OCI-LY7 (cell line): ENCODE measurements around the gene HOXB6. TPM values are rescaled to one million over a fixed set of nuclear protein-coding genes. Genes with fewer than 3 reads are reported as not detected.

Source experiments
- BruUV-seq: library from RNA; stranded (reverse); fragments of 400-500 nt; replicated peaks from 2 replicates; lab custom pipeline; 2021; lab: Mats Ljungman, UMichigan
- CTCF ChIA-PET: fragments of 300-600 bp; sonication (Branson Sonifier 250); formaldehyde crosslinking; loops from one replicate; lab custom pipeline; 2022; ENCODE audit warnings: antibody characterized with exemption; ENCODE audit not compliant: unreplicated experiment; lab: Charles Lee
- POLR2A ChIA-PET: fragments of 300-600 bp; sonication (Branson Sonifier 250); formaldehyde crosslinking; loops from one replicate; lab custom pipeline; 2022; ENCODE audit warnings: antibody characterized with exemption; lab: Charles Lee
- DNase-seq: peaks from one replicate; pipeline ENCODE4 v3.0.0-alpha.2; 2015; ENCODE audit warnings: low spot score
- H2AFZ ChIP-seq: fragments of 200-600 bp; sonication (generic), shearing (Covaris generic); 2 replicates; pipeline ENCODE4 v1.6.1; 2014; ENCODE audit warnings: mild to moderate bottlenecking, antibody characterized with exemption, low read length, moderate library complexity
- H3K27ac ChIP-seq: fragments of 200-600 bp; sonication (generic); 2 replicates; pipeline ENCODE4 v1.5.1; 2014; ENCODE audit warnings: mixed run types, low read depth, mild to moderate bottlenecking, moderate library complexity, low read length, inconsistent platforms; ENCODE audit not compliant: poor library complexity, severe bottlenecking
- H3K36me3 ChIP-seq: fragments of 200-600 bp; sonication (generic); 2 replicates; pipeline ENCODE4 v1.6.1; 2014; ENCODE audit warnings: mild to moderate bottlenecking, antibody characterized with exemption, low read length, moderate library complexity, mixed read lengths; ENCODE audit not compliant: insufficient read depth
- H3K4me1 ChIP-seq: fragments of 200-600 bp; sonication (generic); 2 replicates; pipeline ENCODE4 v1.5.1; 2014; ENCODE audit warnings: mild to moderate bottlenecking, low read length; ENCODE audit not compliant: insufficient read depth, poor library complexity, severe bottlenecking
- H3K4me2 ChIP-seq: fragments of 200-600 bp; sonication (generic); 2 replicates; pipeline ENCODE4 v1.6.1; 2014; ENCODE audit warnings: mild to moderate bottlenecking, low read length
- H3K4me3 ChIP-seq: fragments of 200-600 bp; sonication (generic); 2 replicates; pipeline ENCODE4 v1.5.1; 2014; ENCODE audit warnings: mild to moderate bottlenecking, low read depth, low read length; ENCODE audit not compliant: poor library complexity, severe bottlenecking
- H3K79me2 ChIP-seq: fragments of 200-600 bp; sonication (generic); 2 replicates; pipeline ENCODE4 v1.6.1; 2016; ENCODE audit warnings: low read depth, mild to moderate bottlenecking, low read length, moderate library complexity, mixed read lengths; ENCODE audit not compliant: insufficient read depth
- H3K9me2 ChIP-seq: fragments of 200-600 bp; sonication (generic); 2 replicates; pipeline ENCODE4 v1.6.1; 2016; ENCODE audit warnings: mild to moderate bottlenecking, low read length, mixed read lengths; ENCODE audit not compliant: insufficient read depth
- H3K9me3 ChIP-seq: fragments of 200-600 bp; sonication (generic); 2 replicates; pipeline ENCODE4 v1.6.1; 2014; ENCODE audit warnings: mild to moderate bottlenecking, mixed run types, low read length, mixed read lengths
- H4K20me1 ChIP-seq: fragments of 200-600 bp; sonication (generic); 2 replicates; pipeline ENCODE4 v1.6.1; 2014; ENCODE audit warnings: mild to moderate bottlenecking, antibody characterized with exemption, low read length, moderate library complexity, mixed read lengths; ENCODE audit not compliant: insufficient read depth
- EZH2phosphoT487 ChIP-seq: fragments of 200-600 bp; sonication (generic); IDR thresholded peaks from 2 replicates; pipeline ENCODE4 v1.6.1; 2018; ENCODE audit warnings: low read depth, borderline replicate concordance, mild to moderate bottlenecking, mixed run types, antibody characterized with exemption, low read length, moderate library complexity, mixed read lengths
- intact Hi-C: fragments of 100-400 bp; cut with micrococcal nuclease; formaldehyde crosslinking; loops from one replicate; pipeline ENCODE4 v1.10.0; 2022; ENCODE audit not compliant: unreplicated experiment
- total RNA-seq, 2 experiments: library from RNA; depleted of rRNA in 1 of 2; stranded (reverse); fragments of >200 nt in 1 of 2; shearing (Covaris generic) in 1 of 2; gene quantifications; 2 replicates each; pipeline ENCODE4 v1.2.3, GENCODE V29; 2014 to 2022
- TF ChIP-seq, protein P1 (sequence below): fragments of 200-600 bp; sonication (generic); conservative IDR thresholded peaks from 2 replicates; pipeline ENCODE4 v1.5.1; 2014; ENCODE audit warnings: mild to moderate bottlenecking, antibody characterized with exemption, low read length, moderate library complexity, mixed read lengths

The HOXB6 gene
- total RNA-seq, 2 experiments from 2014 or later = not detected

DNA sequence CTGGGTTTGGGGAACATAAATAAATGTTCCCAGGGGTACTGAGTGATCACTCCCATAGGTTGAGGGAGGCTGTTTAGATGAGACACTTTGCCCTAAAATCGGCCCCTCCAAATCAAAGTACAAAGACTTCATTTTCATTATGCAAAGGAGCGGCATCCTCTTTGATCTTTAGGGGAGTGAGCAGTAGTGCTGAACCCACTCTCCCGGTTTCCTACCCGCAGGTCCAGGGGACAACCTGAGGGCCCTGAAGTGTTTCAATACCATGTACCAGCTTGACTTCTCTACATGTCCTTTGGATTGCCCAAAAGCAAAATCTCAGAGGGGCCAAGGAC lies 3.6 kb downstream of the HOXB6 start:
- H3K4me3 ChIP-seq = no peak overlapping the region
- intact Hi-C loops = no loop called here
- no peak for TF ChIP-seq EZH2phosphoT487
- TF ChIP-seq, protein P1, sequence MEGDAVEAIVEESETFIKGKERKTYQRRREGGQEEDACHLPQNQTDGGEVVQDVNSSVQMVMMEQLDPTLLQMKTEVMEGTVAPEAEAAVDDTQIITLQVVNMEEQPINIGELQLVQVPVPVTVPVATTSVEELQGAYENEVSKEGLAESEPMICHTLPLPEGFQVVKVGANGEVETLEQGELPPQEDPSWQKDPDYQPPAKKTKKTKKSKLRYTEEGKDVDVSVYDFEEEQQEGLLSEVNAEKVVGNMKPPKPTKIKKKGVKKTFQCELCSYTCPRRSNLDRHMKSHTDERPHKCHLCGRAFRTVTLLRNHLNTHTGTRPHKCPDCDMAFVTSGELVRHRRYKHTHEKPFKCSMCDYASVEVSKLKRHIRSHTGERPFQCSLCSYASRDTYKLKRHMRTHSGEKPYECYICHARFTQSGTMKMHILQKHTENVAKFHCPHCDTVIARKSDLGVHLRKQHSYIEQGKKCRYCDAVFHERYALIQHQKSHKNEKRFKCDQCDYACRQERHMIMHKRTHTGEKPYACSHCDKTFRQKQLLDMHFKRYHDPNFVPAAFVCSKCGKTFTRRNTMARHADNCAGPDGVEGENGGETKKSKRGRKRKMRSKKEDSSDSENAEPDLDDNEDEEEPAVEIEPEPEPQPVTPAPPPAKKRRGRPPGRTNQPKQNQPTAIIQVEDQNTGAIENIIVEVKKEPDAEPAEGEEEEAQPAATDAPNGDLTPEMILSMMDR = no peak
- no peak overlapping the region for H3K27ac ChIP-seq
- H3K36me3 ChIP-seq = no peaks in the 10 kb centered on the region
- no peak for DNase-seq
- no peak overlapping the region for H3K4me2 ChIP-seq
- no peaks in the 10 kb centered on the region for H4K20me1 ChIP-seq
- ChIA-PET CTCF (interaction anchor here (0.6 kb wide), 1 partner anchor 400 kb away, joined by 3 read pairs; no protein-coding TSS in a partner anchor), POLR2A (no interaction called here)
- no TSS peak for BruUV-seq
- H3K9me2 ChIP-seq = no peaks in the 10 kb centered on the region
- no peaks in the 10 kb centered on the region for H3K79me2 ChIP-seq
- peaks cover 6% of the 10 kb centered on the region for H3K4me1 ChIP-seq
- no peaks in the 10 kb centered on the region for H3K9me3 ChIP-seq
- no peak overlapping the region for H2AFZ ChIP-seq

DNA sequence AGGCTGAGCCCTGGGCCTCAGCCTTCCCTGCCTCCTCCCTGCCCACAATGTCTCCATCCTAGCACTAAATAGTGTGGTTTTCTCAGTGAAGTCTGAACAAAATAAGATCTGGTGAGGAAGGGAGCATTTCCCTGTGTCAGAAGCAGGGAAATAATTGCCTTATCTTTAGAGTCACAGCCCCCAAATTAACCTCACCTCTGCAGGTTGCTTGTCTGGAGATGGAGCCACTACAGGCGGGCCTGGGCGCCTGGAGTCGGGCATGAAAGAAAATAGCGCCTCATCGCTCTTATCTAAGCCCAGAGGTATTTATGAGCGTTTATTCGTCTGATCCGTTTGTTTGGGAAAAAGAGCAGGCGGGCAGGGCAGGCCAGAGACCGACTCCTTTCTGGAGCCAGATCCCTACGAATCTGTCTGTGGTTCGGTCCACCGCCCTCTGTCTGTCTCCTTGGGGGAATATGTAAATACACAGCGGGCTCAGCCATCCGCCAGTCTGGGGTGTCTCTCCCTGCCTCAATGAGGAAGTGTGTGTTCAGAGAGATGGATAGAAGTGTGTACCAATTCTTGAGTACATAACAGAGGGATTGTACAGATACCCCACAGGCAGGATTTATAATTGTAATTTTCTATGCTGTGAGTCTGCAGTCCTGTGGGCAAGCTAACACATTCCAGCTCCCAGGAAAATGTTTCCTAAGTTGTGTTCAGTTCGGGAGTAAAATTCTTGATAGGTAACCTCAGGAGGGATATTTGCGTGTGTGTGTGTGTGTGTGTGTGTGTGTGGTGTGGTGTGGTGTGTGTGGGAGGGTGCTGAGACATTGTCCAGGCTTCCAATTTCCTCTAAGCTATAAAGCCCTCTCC lies 4.3 kb downstream of the HOXB6 start:
- Histone ChIP-seq H4K20me1 (no peaks in the 10 kb centered on the region), H3K4me1 (peaks cover 6% of the 10 kb centered on the region), H3K4me2 (no peak overlapping the region), H3K36me3 (no peaks in the 10 kb centered on the region), H3K9me2 (no peaks in the 10 kb centered on the region), H3K27ac (no peak overlapping the region), H3K79me2 (no peaks in the 10 kb centered on the region), H3K4me3 (no peak overlapping the region), H3K9me3 (no peaks in the 10 kb centered on the region), H2AFZ (no peak overlapping the region)
- ChIA-PET POLR2A (no interaction called here), CTCF (interaction anchor here (0.6 kb wide), 1 partner anchor 399 kb away, joined by 3 read pairs; no protein-coding TSS in a partner anchor)
- no peak for DNase-seq
- BruUV-seq = no TSS peak
- intact Hi-C loops = no loop called here
- no peak for TF ChIP-seq EZH2phosphoT487
- TF ChIP-seq, protein P1 = no peak

DNA sequence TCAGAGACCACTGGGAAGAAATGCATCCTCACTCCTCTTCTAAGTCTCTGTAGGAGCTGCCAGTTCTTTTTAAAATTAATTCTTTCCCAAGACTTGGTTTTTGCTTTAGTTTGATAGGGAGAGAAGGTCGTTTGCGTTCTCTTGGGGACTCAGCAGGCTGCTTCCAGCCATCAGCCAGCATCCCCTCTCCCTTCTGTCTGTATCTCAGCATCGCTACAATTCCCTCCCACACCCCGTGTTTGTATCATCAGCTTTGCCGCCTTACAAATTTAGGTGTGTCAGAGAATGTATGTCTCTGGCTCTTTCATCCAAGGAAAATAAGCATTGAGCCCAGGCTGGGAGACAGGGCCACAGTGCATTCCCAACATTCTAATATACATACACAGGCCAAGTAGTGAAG lies 5.4 kb downstream of the HOXB6 start:
- intact Hi-C loops = loop anchor here (10.0 kb wide), 1 partner anchor 335 kb away; no protein-coding TSS in a partner anchor
- H3K4me1 ChIP-seq = peaks cover 6% of the 10 kb centered on the region

More for the DNA sequence above, 5.4 kb downstream of the HOXB6 start:
- TF ChIP-seq, protein P1 = no peak
- TF ChIP-seq EZH2phosphoT487 = no peak
- Histone ChIP-seq H3K36me3 (no peaks in the 10 kb centered on the region), H3K27ac (no peak overlapping the region), H3K9me3 (no peaks in the 10 kb centered on the region), H3K79me2 (no peaks in the 10 kb centered on the region), H2AFZ (no peak overlapping the region), H3K4me2 (no peak overlapping the region), H3K9me2 (no peaks in the 10 kb centered on the region), H4K20me1 (no peaks in the 10 kb centered on the region), H3K4me3 (no peak overlapping the region)
- BruUV-seq = no TSS peak
- ChIA-PET POLR2A (interaction anchor here (0.6 kb wide), 2 partner anchors 11 to 52 kb away, joined by 3 to 4 read pairs; no protein-coding TSS in a partner anchor), CTCF (no interaction called here)
- no peak for DNase-seq
